HCT116 (cell line): ENCODE results near the gene SPATA20. TPM values are rescaled to one million over a fixed set of nuclear protein-coding genes. Genes with fewer than 3 reads are reported as not detected.

Experiments
- ATAC-seq: fragments of 200-7000 bp; cut with Tn5 transposase; 2 replicates; pipeline ENCODE4 v1.9.1; 2020; ENCODE audit warnings: mild to moderate bottlenecking, moderate library complexity
- BruUV-seq: library from RNA; stranded (reverse); fragments of 400-500 nt; replicated peaks from 2 replicates; lab custom pipeline; 2021; lab: Mats Ljungman, UMichigan
- CTCF ChIA-PET: fragments of 300-600 bp; sonication (Branson Sonifier 250); formaldehyde crosslinking; loops from one replicate; lab custom pipeline; 2021; ENCODE audit warnings: antibody characterized with exemption; lab: Charles Lee
- POLR2A ChIA-PET: fragments of 300-600, 350-600 bp; sonication (Branson Sonifier 250); formaldehyde crosslinking; loops from one replicate; lab custom pipeline; 2021; ENCODE audit warnings: antibody characterized with exemption; lab: Charles Lee
- RAD21 ChIA-PET, 2 experiments: fragments of 300-600 bp; sonication (Branson Sonifier 250); formaldehyde crosslinking; loops; one replicate each; lab custom pipeline; 2023; ENCODE audit warnings: low total read pairs in 2 of 2; ENCODE audit not compliant: uncharacterized antibody in 2 of 2, unreplicated experiment in 2 of 2, low non-redundant PET in 1 of 2; lab: Charles Lee
- DNase-seq: peaks from one replicate; pipeline ENCODE4 v3.0.0-alpha.2; 2010; ENCODE audit warnings: low read depth, low spot score
- H2AFZ ChIP-seq: fragments of 200-600 bp; shearing (Covaris generic), sonication (generic); 2 replicates; pipeline ENCODE4 v1.6.1; 2017; ENCODE audit warnings: low read depth, mixed run types, mixed read lengths, antibody characterized with exemption, low read length; ENCODE audit not compliant: poor library complexity, severe bottlenecking
- H3K27ac ChIP-seq: 2 replicates; pipeline ENCODE4 v1.5.1; 2012; ENCODE audit warnings: low read depth, low read length
- H3K27me3 ChIP-seq: fragments of 200-600 bp; sonication (generic); 2 replicates; pipeline ENCODE4 v1.6.1; 2016; ENCODE audit warnings: mixed run types, low read length, mixed read lengths; ENCODE audit not compliant: insufficient read depth
- H3K36me3 ChIP-seq, 2 experiments: fragments of 200-500 bp in 1 of 2; fragments of 200-600 bp in 1 of 2; sonication (Bioruptor generic) in 1 of 2; sonication (generic) in 1 of 2; 2 replicates each; pipeline versions ENCODE4 v1.5.1 to v1.6.1; 2014 to 2016; ENCODE audit warnings: low read length in 2 of 2, inconsistent platforms in 1 of 2, mixed read lengths in 1 of 2, mixed run types in 1 of 2; ENCODE audit not compliant: insufficient read depth in 2 of 2, control insufficient read depth in 1 of 2
- H3K4me1 ChIP-seq, 2 experiments: fragments of 200-600 bp in 1 of 2; sonication (generic) in 1 of 2; 2 replicates each; pipeline versions ENCODE4 v1.5.1 to v1.6.1; 2012 to 2017; ENCODE audit warnings: low read length in 2 of 2, inconsistent platforms in 1 of 2, mild to moderate bottlenecking in 1 of 2, mixed read lengths in 1 of 2, mixed run types in 1 of 2, moderate library complexity in 1 of 2; ENCODE audit not compliant: insufficient read depth in 2 of 2, control insufficient read depth in 1 of 2
- H3K4me2 ChIP-seq: fragments of 200-600 bp; sonication (generic); 2 replicates; pipeline ENCODE4 v1.6.1; 2017; ENCODE audit warnings: mixed run types, low read length, mixed read lengths
- H3K4me3 ChIP-seq, 2 experiments: fragments of 200-600 bp in 1 of 2; sonication (generic) in 1 of 2; replicated peaks in 1 of 2; 2 replicates each; pipeline ENCODE4 v1.5.1; 2011 to 2016; ENCODE audit warnings: low read length in 2 of 2, control low read depth in 1 of 2, low read depth in 1 of 2, mild to moderate bottlenecking in 1 of 2, mixed read lengths in 1 of 2, mixed run types in 1 of 2
- H3K79me2 ChIP-seq: fragments of 200-600 bp; sonication (generic); 2 replicates; pipeline ENCODE4 v1.6.1; 2017; ENCODE audit warnings: mild to moderate bottlenecking, mixed run types, low read length, moderate library complexity, mixed read lengths; ENCODE audit not compliant: insufficient read depth
- H3K9ac ChIP-seq: fragments of 200-600 bp; sonication (generic); 2 replicates; pipeline ENCODE4 v1.6.1; 2016; ENCODE audit warnings: low read length, mixed read lengths
- H3K9me2 ChIP-seq: fragments of 200-600 bp; sonication (generic), shearing (Covaris generic); 2 replicates; pipeline ENCODE4 v1.6.1; 2017; ENCODE audit warnings: mixed run types, mild to moderate bottlenecking, moderate library complexity; ENCODE audit not compliant: insufficient read depth
- H3K9me3 ChIP-seq, 2 experiments: fragments of 200-500 bp in 1 of 2; fragments of 200-600 bp in 1 of 2; sonication (Bioruptor generic) in 1 of 2; sonication (generic) in 1 of 2; 2 replicates each; pipeline ENCODE4 v1.6.1; 2014 to 2017; ENCODE audit warnings: low read length in 2 of 2, mixed read lengths in 2 of 2, inconsistent platforms in 1 of 2, low read depth in 1 of 2, mild to moderate bottlenecking in 1 of 2, mixed run types in 1 of 2, moderate library complexity in 1 of 2; ENCODE audit not compliant: control insufficient read depth in 1 of 2, insufficient read depth in 1 of 2
- H4K20me1 ChIP-seq: fragments of 200-600 bp; sonication (generic), shearing (Covaris generic); 2 replicates; pipeline ENCODE4 v1.6.1; 2017; ENCODE audit warnings: mixed run types, mild to moderate bottlenecking, moderate library complexity; ENCODE audit not compliant: insufficient read depth
- CTCF ChIP-seq, 3 experiments: fragments of 200-600 bp in 1 of 3; sonication (generic) in 1 of 3; IDR thresholded peaks in 2 of 3; conservative IDR thresholded peaks in 1 of 3; 2 replicates each; pipeline ENCODE4 v1.5.1; 2012 to 2017; ENCODE audit warnings: low read depth in 2 of 3, low read length in 2 of 3, antibody characterized with exemption in 1 of 3, borderline replicate concordance in 1 of 3, control low read depth in 1 of 3, mild to moderate bottlenecking in 1 of 3, mixed read lengths in 1 of 3, mixed run types in 1 of 3, moderate library complexity in 1 of 3; ENCODE audit not compliant: insufficient read depth in 1 of 3
- JUND ChIP-seq: IDR thresholded peaks from 2 replicates; pipeline ENCODE4 v1.6.1; 2012
- TCF7L2 ChIP-seq: IDR thresholded peaks from 2 replicates; pipeline ENCODE4 v1.7.0; 2011; ENCODE audit warnings: borderline replicate concordance, inconsistent platforms; ENCODE audit not compliant: insufficient read depth, insufficient read length; ENCODE audit errors: extremely low read depth
- intact Hi-C: fragments of 100-400 bp; cut with micrococcal nuclease; formaldehyde crosslinking; loops from 2 replicates; pipeline ENCODE4 v1.10.0; 2022
- total RNA-seq: library from RNA; stranded (reverse); gene quantifications from one replicate; pipeline ENCODE4 v1.2.1, GENCODE V29; 2021; ENCODE audit not compliant: unreplicated experiment

Gene SPATA20
- total RNA-seq, 1 experiment from 2014 or later = 57.5 TPM

GRCh38 chr17:50575581-50576210, 28.7 kb downstream of the SPATA20 start:
- Histone ChIP-seq H3K9ac (no peak overlapping the region), H3K9me2 (no peaks in the 10 kb centered on the region), H3K27ac (no peak overlapping the region), H3K4me2 (no peak overlapping the region), H2AFZ (no peak overlapping the region), H3K4me3 (no peak overlapping the region), H4K20me1 (no peaks in the 10 kb centered on the region), H3K79me2 (no peaks in the 10 kb centered on the region), H3K36me3 (no peaks in the 10 kb centered on the region), H3K9me3 (no peaks in the 10 kb centered on the region), H3K4me1 (no peaks in the 10 kb centered on the region), H3K27me3 (no peaks in the 10 kb centered on the region)
- ATAC-seq = peak; percentile 80
- DNase-seq = no peak
- CTCF ChIA-PET = interaction anchor here (0.9 kb wide), 1 partner anchor 121 kb away, joined by 4 read pairs; no protein-coding TSS in a partner anchor
- BruUV-seq = no TSS peak
- RAD21 ChIA-PET = no interaction called here
- POLR2A ChIA-PET = no interaction called here
- intact Hi-C loops = no loop called here
- TF ChIP-seq TCF7L2 (no peak), CTCF (IDR thresholded peaks at IDR 0.05 in 2 of 3, conservative IDR thresholded peaks at IDR 0.05 in 1 of 3; ENCODE audit: borderline replicate concordance in 1 of 3, insufficient read depth in 1 of 3, low read depth in 2 of 3, low read length in 2 of 3) (peak in 2 of 3 experiments; percentile 49 to 52; a peak in 4 of 6 replicates)

- RAD21 ChIA-PET = no interaction called here
- no TSS peak for BruUV-seq
- H3K79me2 ChIP-seq = no peaks in the 10 kb centered on the region
- CTCF ChIA-PET = no interaction called here
- no peaks in the 10 kb centered on the region for H4K20me1 ChIP-seq
- H3K36me3 ChIP-seq = no peaks in the 10 kb centered on the region
- TF ChIP-seq JUND = no peak
- no peak overlapping the region for H3K4me3 ChIP-seq
- ATAC-seq (no peak), DNase-seq (no peak)
- H3K9me3 ChIP-seq = no peaks in the 10 kb centered on the region
- no peak overlapping the region for H3K4me2 ChIP-seq
- H3K9ac ChIP-seq = no peak overlapping the region
- intact Hi-C loops = no loop called here
- H3K27ac ChIP-seq = no peak overlapping the region
- POLR2A ChIA-PET = no interaction called here
- H3K27me3 ChIP-seq = no peaks in the 10 kb centered on the region
- no peaks in the 10 kb centered on the region for H3K4me1 ChIP-seq
- H2AFZ ChIP-seq = no peak overlapping the region
- no peaks in the 10 kb centered on the region for H3K9me2 ChIP-seq
These were observed 29.9 kb downstream of the SPATA20 start for GRCh38 chr17:50576864-50577263.
